GM04503 (cell line): Measurements from ENCODE around the gene EAF1.
"Not testable (repeated sequence)": the region's sequence is repeated elsewhere in the genome, so short reads cannot be mapped to it uniquely, and the experiment has no call there.

ENCODE experiments used
- DNase-seq: peaks from one replicate; pipeline ENCODE4 v3.0.0-alpha.2; 2012; ENCODE audit warnings: low read depth

EAF1 gene

DNA sequence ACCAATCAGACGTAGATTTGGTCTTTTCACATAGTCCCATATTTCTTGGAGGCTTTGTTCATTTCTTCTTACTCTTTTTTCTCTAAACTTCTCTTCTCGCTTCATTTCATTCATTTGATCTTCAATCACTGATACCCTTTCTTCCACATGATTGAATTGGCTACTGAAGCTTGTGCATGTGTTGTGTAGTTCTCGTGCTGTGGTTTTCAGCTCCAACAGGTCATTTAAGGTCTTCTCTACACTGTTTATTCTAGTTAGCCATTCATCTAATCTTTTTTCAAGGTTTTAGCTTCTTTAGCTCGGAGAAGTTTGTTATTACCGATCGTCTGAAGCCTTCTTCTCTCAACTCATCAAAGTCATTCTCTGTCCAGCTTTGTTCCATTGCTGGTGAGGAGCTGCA lies 57.2 kb downstream of the EAF1 start:
- not testable (repeated sequence) for DNase-seq

DNA sequence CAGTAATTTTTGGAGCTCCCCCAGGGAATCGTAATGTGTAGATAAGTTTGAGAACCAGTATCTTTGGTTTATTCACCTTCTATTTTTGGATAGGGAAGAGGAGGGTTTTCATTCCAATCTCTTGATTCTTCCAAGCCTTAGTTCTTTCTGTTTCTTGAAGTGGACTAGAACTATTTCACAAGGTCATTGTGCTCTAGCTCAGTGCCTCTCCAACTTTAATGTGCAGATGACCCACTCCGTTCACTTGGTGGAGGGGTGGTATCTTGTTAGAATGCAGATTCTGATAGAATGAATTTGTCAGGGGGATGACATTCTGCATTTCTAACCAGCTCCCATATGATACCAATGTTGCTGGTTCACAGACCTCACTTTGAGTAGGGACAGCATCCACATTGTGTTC lies 58.6 kb downstream of the EAF1 start:
- DNase-seq, result no peak

DNA sequence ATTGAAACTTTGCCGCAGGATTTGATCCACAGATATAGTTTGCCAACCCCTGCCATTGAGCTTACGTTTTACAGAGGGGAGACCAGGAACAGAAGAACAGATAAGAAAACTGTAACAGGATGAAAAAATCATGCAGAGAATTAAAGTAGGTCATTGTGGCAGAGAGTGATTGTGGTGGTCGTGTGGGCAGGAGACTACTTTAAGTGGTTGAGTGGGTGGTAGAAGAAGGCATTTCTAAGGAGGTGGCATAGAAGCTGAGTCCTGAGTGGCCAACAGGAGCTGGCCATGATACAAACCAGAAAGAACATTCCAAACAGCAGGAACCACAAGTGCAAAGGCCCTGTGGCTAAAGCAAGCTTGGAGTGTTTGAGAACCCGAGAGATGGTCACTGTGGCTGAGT lies 59.6 kb downstream of the EAF1 start:
- DNase-seq, result no peak

DNA sequence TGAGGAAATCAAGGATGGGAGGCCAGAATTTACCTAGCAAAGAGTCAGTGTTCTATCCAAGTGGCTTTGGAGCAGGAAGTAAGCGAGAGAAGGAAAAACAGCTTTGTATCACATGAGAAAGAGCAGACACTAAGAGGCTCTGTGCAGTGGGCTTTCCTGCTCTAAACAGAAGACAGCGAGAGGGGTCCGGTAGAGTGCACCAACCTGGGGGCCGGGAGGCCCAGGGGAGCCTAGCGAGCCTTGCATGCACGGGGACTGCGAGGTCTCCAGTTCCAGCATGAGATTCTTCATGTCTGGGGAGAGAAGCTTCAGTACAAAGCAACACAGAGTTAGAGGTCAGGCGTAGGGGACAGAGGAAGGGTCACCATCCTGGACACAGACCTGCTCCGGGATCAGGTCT lies 60.6 kb downstream of the EAF1 start:
- no peak for DNase-seq

DNA sequence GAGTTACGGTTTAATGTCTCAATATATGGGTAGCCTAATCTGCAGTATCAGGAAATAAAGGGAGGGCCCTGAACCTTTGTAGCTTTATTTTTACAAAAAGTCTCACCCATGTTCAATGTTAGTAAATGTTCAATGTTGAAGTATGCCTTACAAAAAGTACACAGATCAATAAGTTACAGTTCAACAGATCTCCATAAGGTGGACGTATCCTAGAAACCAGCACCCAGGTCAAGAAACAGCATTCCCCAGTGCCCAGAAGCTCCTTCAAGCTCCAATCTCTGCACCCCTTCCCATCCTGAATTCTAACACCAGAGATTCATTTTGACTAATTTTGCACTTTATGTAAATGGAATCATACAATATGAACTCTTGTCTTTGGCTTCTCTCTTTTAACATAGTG lies 62.8 kb downstream of the EAF1 start:
- DNase-seq, result no peak

DNA sequence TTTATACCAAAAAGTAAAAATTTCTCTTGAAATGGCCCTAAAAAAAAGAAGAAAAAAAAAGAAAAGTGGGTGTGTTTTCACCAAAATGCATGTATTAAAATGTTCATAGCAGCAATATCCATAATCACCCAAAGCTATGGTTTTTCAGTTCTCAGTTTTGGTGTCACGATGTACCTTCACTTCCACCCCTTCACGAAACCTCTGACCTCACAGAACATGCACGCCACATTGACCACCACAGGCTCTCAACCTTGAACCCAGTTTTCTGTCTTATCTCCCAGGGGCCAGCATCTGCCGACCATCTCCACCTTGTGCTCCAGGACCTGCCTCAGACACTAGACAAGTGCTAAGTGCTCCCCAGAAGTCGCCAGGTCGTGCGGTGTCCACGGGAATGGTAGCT lies 63.7 kb downstream of the EAF1 start:
- no peak for DNase-seq
